Glomerular visceral epithelial cell (primary cell): ENCODE measurements around the gene TXNDC8.
A peak's percentile ranks its signal among the peaks of the same experiment; 100 is the strongest.

Experiments used
- DNase-seq: peaks from one replicate; pipeline ENCODE4 v3.0.0-alpha.2; 2016; ENCODE audit errors: extremely low spot score

TXNDC8 gene

GRCh38 chr9:110278080-110278707, 59.5 kb downstream of the TXNDC8 start:
- DNase-seq, result no peak

GRCh38 chr9:110276781-110277180, 60.9 kb downstream of the TXNDC8 start:
- no peak for DNase-seq

- DNase-seq, result no peak
Observed at GRCh38 chr9:110270211-110270995, 67.3 kb downstream of the TXNDC8 start.

DNA sequence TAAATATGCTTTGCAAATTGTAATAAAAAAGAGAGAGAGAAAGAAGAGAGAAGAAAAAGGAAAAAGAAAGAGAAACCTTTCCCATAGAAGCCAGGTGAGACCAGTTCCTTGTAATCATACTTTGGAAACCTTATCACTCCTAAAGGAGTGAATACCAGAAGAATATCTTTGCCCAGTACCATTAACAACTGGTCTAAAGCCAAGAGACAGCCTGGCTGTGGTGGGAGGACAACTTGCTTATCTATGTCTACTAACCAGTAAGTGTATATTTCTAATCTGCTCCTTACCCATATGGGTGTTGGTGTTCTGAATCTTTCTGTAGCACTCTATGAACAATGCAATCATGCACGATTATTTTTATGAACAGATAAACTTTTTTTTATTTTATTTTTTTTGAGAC, 70.9 kb downstream of the TXNDC8 start:
- no peak for DNase-seq

- DNase-seq, result no peak
Observed at GRCh38 chr9:110261632-110262031, 76.0 kb downstream of the TXNDC8 start.

DNA sequence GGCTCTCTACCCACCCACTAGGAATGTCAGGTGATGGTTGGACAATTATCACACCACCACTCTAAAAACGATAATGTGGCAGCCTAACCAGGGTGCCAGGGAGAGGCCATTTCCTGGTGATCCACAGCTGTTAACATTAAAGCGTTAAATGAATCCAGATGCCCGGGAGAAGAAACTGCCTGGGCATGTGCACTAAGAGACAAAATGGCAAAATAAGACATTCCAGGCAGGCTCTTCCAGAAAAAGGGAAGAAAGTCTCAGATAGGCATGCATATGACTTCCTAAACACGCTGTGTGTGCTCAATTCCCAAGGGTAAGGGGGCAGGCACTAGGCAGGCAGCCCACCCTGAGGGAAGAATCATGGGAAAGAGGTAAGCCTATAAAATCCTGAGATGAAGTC, 76.8 kb downstream of the TXNDC8 start:
- DNase-seq, result no peak

- DNase-seq, result no peak
Observed at GRCh38 chr9:110259566-110259965, 78.1 kb downstream of the TXNDC8 start.

DNA sequence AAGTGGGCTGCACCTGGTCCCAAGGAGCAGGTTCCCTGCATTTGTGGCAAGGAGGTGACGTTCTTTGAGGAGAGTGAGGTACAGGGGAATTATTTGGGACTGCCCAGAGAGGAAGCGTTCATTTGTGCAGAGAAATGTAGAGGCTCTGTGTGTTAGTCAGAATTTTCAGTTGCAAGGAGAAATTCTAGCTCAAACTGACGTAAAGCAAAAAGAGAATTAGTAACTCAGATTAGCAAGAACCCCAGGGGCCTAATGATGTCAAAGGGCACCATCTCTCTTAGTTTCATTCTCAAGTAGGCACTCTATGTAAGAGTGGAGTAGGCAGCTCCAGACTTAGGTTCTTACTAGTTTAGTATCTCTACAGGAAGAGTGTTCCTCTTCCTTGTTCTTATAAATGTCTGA, 79.0 kb downstream of the TXNDC8 start:
- DNase-seq, result no peak

- DNase-seq, result no peak
Observed at GRCh38 chr9:110257956-110258355, 79.7 kb downstream of the TXNDC8 start.

- peak; percentile 16 for DNase-seq
Observed at GRCh38 chr9:110257097-110257841, 80.4 kb downstream of the TXNDC8 start.

- DNase-seq, result peak; percentile 92
Observed at GRCh38 chr9:110256380-110257096, 81.1 kb downstream of the TXNDC8 start, which contains the start of gene TXN. Gene TXN (minus strand): TSS chr9:110256507. CDS start chr9:110256435, 72 bp downstream.

- peak; percentile 55 for DNase-seq
Observed at GRCh38 chr9:110255463-110256379, 81.9 kb downstream of the TXNDC8 start.

DNA sequence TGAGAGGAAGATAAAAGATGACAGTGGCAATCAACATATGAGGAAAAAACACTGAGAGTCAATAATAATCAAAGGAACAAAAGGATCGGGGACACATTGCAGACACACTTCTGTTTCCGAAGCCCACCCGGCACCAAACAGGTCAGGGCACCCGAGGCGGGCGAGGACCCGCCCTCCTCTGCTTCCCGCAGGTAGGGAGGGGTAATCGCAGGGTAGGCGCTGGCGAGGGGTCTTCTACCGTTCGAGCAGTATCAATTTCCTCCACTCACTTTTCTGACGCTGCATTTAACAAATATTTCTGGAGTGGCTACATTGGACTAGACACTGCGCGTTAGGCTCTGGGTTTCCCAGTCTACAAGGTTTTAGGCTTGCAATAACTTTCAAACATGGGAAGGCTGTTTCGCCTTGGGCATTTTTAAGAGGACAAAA, 82.6 kb downstream of the TXNDC8 start:
- DNase-seq, result no peak

DNA sequence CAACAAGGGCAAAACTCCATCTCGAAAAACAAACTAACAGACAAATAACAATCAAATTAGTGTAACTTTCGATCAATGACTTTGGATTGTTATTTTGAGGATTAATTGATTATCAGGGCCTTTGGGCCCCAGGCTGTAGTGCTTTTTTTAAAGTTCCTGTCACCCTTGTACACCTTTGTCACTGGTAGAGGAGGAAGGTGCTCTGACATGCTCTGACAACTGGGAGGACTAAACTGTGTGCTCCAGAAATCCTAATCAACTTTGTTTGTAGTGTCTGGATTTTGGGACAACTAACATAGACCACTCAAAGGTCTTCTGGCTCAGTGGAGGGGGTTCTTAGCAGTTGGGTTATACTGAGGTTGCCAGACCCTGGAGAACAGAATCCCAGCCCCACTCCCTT, 83.2 kb downstream of the TXNDC8 start:
- DNase-seq, result no peak
